Lung (tissue), 12 donors: Measurements from ENCODE around the gene ELOVL1. TPM values are rescaled to one million over a fixed set of nuclear protein-coding genes. Genes with fewer than 3 reads are reported as not detected.

Experiments used
- ATAC-seq: fragments of 200-7000 bp; cut with Tn5 transposase; one replicate; pipeline ENCODE4 v1.9.1; 2020; ENCODE audit warnings: moderate number of reproducible peaks; ENCODE audit not compliant: insufficient read depth, low FRiP score
- DNase-seq, 3 donors: peaks; one replicate each; pipeline ENCODE4 v3.0.0-alpha.2; 2013 to 2017
- H3K27ac ChIP-seq, 2 donors: one replicate each; pipeline ENCODE4 v1.5.1; 2013; ENCODE audit warnings: mild to moderate bottlenecking in 2 of 2, moderate library complexity in 2 of 2, control low read depth in 1 of 2, inconsistent platforms in 1 of 2, low read depth in 1 of 2, low read length in 1 of 2
- H3K27me3 ChIP-seq, 3 donors: one replicate each; pipeline ENCODE4 v1.5.1; 2013; ENCODE audit warnings: low read length in 2 of 3; ENCODE audit not compliant: control insufficient read depth in 3 of 3, insufficient read depth in 3 of 3
- H3K36me3 ChIP-seq, 4 donors: one replicate each; pipeline ENCODE4 v1.5.1; 2013; ENCODE audit warnings: low read length in 4 of 4, mild to moderate bottlenecking in 1 of 4, moderate library complexity in 1 of 4; ENCODE audit not compliant: control insufficient read depth in 4 of 4, insufficient read depth in 4 of 4
- H3K4me1 ChIP-seq, 5 donors: one replicate each; pipeline ENCODE4 v1.5.1; 2013; ENCODE audit warnings: low read length in 5 of 5, mild to moderate bottlenecking in 2 of 5, moderate library complexity in 1 of 5; ENCODE audit not compliant: control insufficient read depth in 5 of 5, insufficient read depth in 5 of 5
- H3K4me3 ChIP-seq: one replicate; pipeline ENCODE4 v1.5.1; 2013; ENCODE audit warnings: mild to moderate bottlenecking, control low read depth, moderate library complexity
- H3K9ac ChIP-seq, 2 donors: one replicate each; pipeline ENCODE4 v1.5.1; 2013; ENCODE audit warnings: low read length in 2 of 2, control low read depth in 1 of 2; ENCODE audit not compliant: insufficient read depth in 1 of 2
- H3K9me3 ChIP-seq, 4 donors: one replicate each; pipeline ENCODE4 v1.5.1; 2013; ENCODE audit warnings: low read length in 3 of 4, mild to moderate bottlenecking in 1 of 4, moderate library complexity in 1 of 4; ENCODE audit not compliant: control insufficient read depth in 4 of 4, insufficient read depth in 3 of 4
- CTCF ChIP-seq: IDR thresholded peaks from 2 replicates; pipeline ENCODE4 v1.5.1; 2012; ENCODE audit warnings: mild to moderate bottlenecking; ENCODE audit errors: control extremely low read depth, extremely low read depth
- WGBS, 2 donors: extraction: QIAGEN DNeasy Blood & Tissue Kit; methylation state at CpG; one replicate each; pipeline ENCODE4 v1.1.7; 2013; 5-methylcytosine and 5-hydroxymethylcytosine counted together
- polyA plus RNA-seq, 2 donors: library from polyadenylated mRNA; stranded (reverse); fragments of 200-250 nt; gene quantifications; one replicate each; pipeline ENCODE4 v1.2.1, GENCODE V29; 2013
- total RNA-seq, 2 donors: library from RNA; depleted of rRNA in 1 of 2; stranded (reverse); fragments of >200 nt in 1 of 2; gene quantifications; one replicate each; pipeline ENCODE4 v1.2.1, GENCODE V29; 2014 to 2021
- donor health status: control.
- donor health status: control.
- donor health status: Bipolar disorder and iron deficiency.
- donor health status: healthy.
- donor health status: DM: yes; HTN: yes; CAD: no.

The ELOVL1 gene
- total and polyA plus RNA-seq, 4 donors, result 41.2 to 174 (median 103) TPM

GRCh38 chr1:43334453-43335205, 33.2 kb downstream of the ELOVL1 start:
- H3K9ac ChIP-seq, result no peak overlapping the region
- no peaks in the 10 kb centered on the region for H3K27me3 ChIP-seq
- H3K27ac ChIP-seq, result no peak overlapping the region
- DNase-seq, result no peak
- TF ChIP-seq CTCF, result no peak
- WGBS, 2 donors, result 70 to 75% methylated on average over 7 of the region's 7 CpGs
- no peak for ATAC-seq
- H3K36me3 ChIP-seq, result no peaks in the 10 kb centered on the region
- peaks cover 0 to 6% (median 0%) of the 10 kb centered on the region in 5 donors for H3K4me1 ChIP-seq
- H3K4me3 ChIP-seq, result no peak overlapping the region
- no peaks in the 10 kb centered on the region for H3K9me3 ChIP-seq

- Histone ChIP-seq H3K27ac (no peak overlapping the region), H3K9ac (no peak overlapping the region), H3K36me3 (no peaks in the 10 kb centered on the region), H3K4me1 (peaks cover 0 to 6% (median 0%) of the 10 kb centered on the region in 5 donors), H3K9me3 (peaks cover 0 to 10% (median 1%) of the 10 kb centered on the region in 4 donors), H3K4me3 (no peak overlapping the region), H3K27me3 (no peaks in the 10 kb centered on the region)
- 91 to 92% methylated on average over 5 of the region's 5 CpGs for WGBS, 2 donors
- ATAC-seq (no peak), DNase-seq (no peak)
- TF ChIP-seq CTCF, result no peak
Observed at GRCh38 chr1:43331688-43332087, 36.1 kb downstream of the ELOVL1 start.

- H3K4me1 ChIP-seq, result peaks cover 0 to 6% (median 0%) of the 10 kb centered on the region in 5 donors
- 23 to 38% methylated on average over 6 of the region's 6 CpGs for WGBS, 2 donors
- ATAC-seq (peak; percentile 82), DNase-seq (peak in 2 of 3 donors; percentile 27 to 48)
- no peak overlapping the region for H3K9ac ChIP-seq
- H3K36me3 ChIP-seq, result no peaks in the 10 kb centered on the region
- H3K9me3 ChIP-seq, result peaks cover 0 to 10% (median 2%) of the 10 kb centered on the region in 4 donors
- peak overlapping the region; percentile 1 for H3K4me3 ChIP-seq
- no peak for TF ChIP-seq CTCF
- peak overlapping the region; percentile 25 to 68 for H3K27ac ChIP-seq
- H3K27me3 ChIP-seq, result no peaks in the 10 kb centered on the region
Observed at GRCh38 chr1:43329995-43330751, 37.6 kb downstream of the ELOVL1 start.
